Skin of body (tissue), 2 donors: ENCODE measurements around the gene TCP11. TPM values are rescaled to one million over a fixed set of nuclear protein-coding genes. Genes with fewer than 3 reads are reported as not detected.

Experiments used
- DNase-seq: peaks from one replicate; lab custom pipeline; 2025; lab: John Stamatoyannopoulos, UW
- total RNA-seq: library from RNA; depleted of rRNA; stranded (reverse); fragments of >200 nt; gene quantifications from one replicate; pipeline ENCODE4 v1.2.3, GENCODE V29; 2014

Gene TCP11
- total RNA-seq, 1 donor from 2014 or later = 0.30 TPM

GRCh38 chr6:35173427-35174087 is 32.4 kb upstream of the TCP11 start:
- no peak for DNase-seq

DNA sequence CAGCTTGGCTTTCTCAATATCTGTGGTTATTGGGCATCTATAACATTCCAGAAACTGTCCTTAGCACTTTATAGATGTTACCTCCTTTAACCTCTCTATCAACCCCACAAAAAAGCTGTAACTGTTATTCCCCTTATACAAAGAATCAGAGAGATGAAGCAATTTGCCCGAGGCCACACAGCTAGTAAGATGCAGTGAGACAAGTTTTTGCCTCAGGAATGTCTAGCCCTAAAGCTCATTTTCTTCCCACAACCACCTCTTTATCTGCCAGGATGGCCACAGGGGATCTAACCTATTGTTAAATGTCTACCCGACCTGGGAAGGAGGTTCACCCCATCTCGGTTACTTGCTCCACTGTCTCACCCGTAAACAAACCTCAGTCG is 31.9 kb upstream of the TCP11 start:
- DNase-seq = no peak

GRCh38 chr6:35170891-35171290 is 29.8 kb upstream of the TCP11 start:
- no peak for DNase-seq

- DNase-seq = no peak
Measured at GRCh38 chr6:35170166-35170565, 29.0 kb upstream of the TCP11 start.

DNA sequence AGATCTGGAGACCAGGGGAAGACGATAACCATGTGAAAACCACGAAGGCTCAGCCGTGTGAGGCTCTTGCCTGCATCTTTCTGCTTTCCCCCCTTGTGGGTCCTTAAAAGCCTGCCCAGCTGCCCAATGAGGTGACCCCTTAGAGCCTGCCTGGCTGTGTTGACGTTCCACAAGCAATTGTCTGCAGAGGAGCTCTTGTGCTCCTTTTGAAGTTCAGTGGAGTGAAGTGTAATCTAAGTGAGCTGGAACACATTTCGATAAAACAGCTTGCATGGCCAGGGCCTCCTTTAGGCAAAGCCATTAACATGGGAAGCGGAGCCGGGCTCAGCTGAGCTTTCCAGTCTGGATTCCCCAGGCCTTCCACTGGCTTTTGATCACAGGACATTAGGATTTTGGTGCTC is 27.3 kb upstream of the TCP11 start:
- no peak for DNase-seq

DNA sequence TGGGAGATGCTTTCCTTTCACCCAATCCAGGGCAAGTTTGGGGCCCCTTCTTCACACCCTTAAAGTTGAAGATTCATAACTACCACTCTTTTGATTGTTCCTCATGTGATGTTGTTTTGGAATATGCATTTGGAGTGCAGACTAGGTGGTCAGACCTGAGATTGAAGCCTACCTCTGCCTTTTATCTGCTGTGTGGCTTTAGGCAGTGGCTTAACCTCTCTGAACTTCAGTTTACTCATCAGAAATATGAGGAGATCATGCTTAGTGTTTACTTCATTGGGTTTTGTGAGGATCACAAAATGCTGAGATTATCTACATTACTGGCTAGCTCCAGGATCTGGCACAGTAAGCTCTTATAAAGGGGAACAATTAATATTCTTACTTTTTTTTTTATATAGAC is 26.4 kb upstream of the TCP11 start:
- DNase-seq = no peak

- DNase-seq = no peak
Measured at GRCh38 chr6:35166520-35166919, 25.4 kb upstream of the TCP11 start.

GRCh38 chr6:35166116-35166515 is 25.0 kb upstream of the TCP11 start:
- DNase-seq = no peak

GRCh38 chr6:35165630-35166071 is 24.5 kb upstream of the TCP11 start:
- DNase-seq = no peak

DNA sequence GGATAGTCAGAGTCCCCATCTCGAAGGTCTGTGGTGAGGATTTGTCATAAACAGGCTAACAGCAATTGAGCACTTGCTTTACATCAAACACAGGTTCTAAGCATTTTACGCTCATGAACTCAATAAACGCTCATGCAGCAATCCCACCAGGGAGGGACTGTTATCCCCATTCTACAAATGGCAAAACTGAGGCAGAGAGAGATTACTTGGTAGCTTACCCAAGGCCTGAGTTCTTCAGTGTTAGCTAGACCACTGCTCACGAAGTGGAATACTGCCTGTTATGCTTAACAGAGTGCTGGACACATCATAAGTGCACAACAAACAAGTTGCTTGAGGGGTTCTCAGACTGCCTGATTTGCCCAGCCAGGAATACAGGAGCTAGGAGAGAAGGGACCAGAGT is 23.7 kb upstream of the TCP11 start:
- no peak for DNase-seq

DNA sequence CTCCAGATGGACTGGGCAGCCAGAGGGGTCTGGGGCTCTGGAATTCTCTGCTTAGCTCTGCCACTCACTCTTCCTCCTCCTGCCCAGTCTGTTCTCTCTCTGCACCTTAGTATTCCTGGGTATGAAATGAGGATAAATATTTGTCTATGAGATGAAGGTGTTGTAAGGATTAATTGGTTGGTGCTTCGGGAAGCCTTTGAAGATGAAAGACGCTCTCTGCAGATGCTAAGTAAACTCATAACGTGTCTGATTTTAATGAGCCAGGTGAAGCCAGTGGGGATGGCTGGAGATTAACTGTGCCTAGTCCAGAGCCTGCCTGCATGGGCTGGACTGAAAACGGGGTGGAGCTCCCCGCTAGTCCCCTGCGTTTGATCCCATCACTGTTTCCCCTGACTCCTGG is 23.1 kb upstream of the TCP11 start:
- no peak for DNase-seq

DNA sequence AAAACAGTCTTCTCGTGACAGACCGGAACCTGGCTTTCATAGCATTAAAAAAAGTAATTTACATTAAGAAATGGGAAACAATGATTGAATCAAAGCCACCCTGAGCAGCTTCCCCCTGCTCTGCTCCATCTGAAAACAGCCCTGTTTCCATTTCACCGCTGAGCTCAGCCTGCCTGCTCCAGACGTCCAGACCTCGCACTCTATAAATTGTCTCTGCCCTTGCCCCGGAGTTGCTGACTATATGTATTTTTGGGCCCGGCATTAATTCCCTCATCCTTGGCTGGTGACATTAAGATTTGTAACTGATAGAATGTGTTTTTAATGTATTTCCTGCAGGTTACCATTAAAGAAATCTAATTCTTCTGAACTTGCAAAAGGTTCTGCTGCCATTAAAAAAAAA is 22.7 kb upstream of the TCP11 start:
- no peak for DNase-seq

- no peak for DNase-seq
Measured at GRCh38 chr6:35161776-35162607, 20.9 kb upstream of the TCP11 start.

GRCh38 chr6:35161266-35161665 is 20.1 kb upstream of the TCP11 start:
- no peak for DNase-seq

DNA sequence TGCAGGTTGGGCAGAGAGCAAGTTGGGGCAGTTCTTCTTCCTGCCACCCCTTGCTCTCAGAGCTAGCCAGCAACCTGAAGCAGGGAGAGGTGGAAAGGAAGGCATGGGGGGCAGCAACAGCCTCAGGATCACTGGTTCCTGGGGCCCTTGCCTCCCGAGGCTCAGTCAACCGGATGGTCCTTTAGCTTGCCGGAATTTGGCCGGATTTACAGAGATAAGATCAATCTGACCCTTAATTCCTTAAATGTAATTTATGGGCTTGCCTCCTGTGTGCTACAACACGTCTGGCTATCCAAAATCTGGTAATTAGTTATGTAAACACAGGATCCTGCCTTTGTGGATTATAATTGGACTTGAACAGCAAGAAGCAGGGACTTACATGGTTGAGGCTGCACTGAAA is 19.5 kb upstream of the TCP11 start:
- no peak for DNase-seq

DNA sequence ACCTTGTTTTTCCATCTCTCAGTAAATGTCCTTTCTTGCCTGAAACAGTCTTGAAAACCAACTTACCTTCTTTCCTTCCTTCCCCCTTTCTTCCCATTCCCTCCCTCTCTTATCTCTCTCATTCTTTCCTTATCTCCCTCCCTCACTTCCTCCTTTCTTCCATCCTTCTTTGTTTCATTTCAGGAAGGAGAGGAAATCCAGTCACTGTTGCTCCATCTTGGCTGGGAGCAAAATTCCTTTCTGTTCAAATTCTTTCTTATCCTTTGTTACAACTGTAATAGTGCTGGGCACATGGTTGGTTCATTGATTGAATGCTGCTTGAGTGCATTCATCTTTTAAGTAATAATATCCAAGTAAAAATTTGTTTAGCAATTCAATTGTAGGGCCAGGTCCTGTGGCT is 17.4 kb upstream of the TCP11 start:
- DNase-seq = no peak

DNA sequence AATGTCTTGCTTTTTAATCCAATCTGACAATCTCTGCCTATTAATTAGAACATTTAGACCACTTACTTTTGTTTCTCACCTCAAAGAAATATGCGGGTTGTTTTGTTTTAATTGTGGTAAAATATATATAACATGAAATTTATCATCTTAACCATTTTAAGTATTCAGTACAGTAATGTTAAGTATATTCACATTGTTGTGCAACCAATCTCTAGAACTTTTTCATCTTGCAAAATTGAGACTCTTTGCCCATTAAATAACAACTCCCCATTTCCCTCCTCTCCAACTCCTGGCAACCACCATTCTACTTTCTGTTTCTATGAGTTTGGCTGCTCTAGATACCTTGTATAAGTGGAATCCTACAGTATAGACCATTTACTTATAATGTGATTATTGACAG is 13.8 kb upstream of the TCP11 start:
- DNase-seq = no peak

DNA sequence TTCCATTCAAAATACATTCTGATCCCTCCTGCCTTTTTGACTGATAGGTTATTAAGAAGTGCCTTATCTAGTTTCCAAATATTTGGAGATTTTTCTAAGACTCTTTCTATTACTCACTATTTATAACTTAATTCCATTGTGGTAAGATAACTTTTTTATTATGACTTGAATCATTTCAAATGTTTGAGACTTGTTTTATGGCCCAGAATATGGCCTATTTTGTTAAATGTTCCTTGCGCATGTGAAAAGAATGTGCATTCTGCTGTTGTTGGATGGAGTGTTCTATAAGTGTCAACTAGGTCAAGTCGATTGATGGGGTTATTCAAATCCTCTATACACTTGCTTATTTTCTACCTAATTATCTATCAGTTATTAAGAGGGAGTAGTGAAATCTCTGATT is 13.1 kb upstream of the TCP11 start:
- no peak for DNase-seq

DNA sequence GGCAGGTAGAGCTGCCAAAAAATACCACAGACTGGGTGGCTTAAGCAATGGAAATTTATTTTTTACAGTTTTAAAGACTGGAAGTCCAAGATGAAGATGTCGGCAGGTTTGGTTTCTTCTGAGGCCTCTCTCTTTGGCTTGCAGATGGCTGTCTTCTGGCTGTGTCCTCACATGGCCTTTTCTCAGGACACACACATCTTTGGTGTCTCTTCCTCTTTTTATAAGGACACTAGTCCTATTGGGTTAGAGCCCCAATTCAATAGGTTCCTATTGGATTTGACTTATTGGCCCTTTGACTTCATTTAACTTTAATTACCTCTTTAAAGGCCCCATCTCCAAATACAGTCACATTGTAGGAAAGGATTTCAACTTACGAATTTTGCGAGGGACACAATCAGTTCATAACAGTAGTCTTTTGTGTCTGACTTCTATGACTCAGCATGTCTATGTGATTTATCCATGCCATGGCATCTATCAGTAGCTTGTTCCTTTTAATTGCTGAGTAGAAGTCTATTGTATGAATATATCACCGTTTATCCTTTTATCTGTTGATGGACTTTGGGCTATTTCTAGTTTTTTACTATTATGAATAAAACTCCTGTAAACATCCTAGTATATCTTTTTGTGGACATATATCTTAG is 11.0 kb upstream of the TCP11 start:
- no peak for DNase-seq

- DNase-seq = no peak
Measured at GRCh38 chr6:35151466-35151865, 10.3 kb upstream of the TCP11 start.

- DNase-seq = no peak
Measured at GRCh38 chr6:35149891-35150566, 8.9 kb upstream of the TCP11 start.

DNA sequence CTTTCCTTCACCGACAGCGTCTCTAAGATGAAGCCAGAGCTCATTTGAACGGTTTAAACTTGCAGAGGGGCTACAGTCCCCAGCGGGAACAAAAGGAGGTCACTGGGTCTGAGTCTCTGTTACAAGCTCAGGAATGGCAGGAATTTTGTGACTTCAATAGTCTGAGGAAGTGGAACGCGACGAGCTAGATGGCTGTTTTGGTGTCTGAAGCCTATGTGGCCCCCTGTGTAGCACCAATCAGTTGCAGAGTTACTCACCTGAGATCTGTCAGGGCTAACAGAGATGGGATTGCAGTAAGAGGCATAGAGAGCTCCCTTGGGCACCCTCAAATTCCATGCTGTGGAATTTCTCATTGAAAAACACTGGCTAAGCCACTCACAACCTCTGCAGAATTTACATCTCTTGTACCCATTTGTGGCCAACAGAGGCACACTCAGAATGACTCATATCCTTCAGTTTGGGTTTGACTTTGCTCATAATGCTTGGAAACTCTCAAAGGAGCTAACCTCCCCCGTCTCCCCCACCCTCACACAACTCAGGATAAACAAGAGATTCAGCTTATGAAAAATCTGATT is 7.1 kb upstream of the TCP11 start:
- DNase-seq = no peak
